NCI-H2171 treated with DMSO at 0.1 percent for 48 hours (cell line): Measurements from ENCODE around the gene C1QL1.

ENCODE experiments used
- DNase-seq: peaks from one replicate; lab custom pipeline; 2025; lab: John Stamatoyannopoulos, UW

Gene C1QL1

DNA sequence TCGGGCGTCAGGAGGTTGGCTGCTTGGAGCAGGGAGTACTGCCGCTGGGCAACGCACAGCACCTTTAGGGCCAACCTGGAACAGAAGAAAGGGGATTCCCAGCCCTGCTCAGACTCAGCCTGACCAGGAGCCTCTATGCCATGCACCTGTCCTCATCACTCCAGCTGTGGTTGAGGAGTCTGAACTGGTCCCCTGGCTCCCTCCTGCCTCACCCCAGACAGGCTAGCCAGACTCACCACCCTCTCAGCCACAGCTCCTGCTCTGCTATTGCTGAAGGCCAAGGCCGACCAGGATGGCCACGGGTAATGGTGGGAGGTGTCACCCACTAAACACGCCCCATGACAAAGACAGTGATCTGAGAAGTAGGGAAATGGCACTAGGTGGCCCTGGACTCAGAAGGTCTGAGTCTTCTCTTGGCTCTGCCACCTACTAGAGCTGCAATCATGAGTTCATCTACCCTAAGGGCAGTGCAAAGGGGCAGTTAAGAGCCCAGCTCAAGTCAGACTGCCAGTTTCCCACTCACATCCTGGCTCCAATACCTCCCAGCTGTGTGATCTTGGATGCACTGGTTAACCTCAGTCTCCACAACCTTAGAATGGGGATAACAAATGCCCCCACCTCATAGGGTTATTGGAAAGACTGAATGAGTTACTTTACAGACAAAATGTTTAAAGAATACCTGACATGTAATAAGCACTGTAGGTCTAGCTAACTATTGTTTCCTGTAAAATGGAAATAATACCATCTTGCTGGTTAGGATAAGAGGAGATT is 39.0 kb downstream of the C1QL1 start:
- DNase-seq, result no peak

DNA sequence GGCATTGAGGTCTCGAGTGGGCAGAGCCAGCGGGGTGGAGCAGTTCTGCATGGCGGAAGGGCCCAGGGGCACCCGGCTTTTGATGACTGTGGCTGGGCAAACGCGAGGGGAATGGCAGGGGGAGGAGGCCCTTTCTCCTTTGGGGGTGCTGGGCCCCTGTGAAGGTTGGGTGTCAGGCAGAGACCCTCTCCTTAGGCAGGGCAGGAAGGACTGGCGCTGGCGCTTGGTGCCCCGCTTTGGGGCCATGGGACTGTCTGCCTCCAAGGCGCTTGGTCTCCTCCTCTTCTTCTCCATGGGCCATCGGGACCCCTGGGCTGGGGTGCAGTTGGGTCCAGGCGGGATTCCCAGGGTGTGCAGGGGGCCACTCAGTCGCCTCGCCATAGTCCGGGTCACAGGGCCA is 40.0 kb downstream of the C1QL1 start:
- no peak for DNase-seq

DNA sequence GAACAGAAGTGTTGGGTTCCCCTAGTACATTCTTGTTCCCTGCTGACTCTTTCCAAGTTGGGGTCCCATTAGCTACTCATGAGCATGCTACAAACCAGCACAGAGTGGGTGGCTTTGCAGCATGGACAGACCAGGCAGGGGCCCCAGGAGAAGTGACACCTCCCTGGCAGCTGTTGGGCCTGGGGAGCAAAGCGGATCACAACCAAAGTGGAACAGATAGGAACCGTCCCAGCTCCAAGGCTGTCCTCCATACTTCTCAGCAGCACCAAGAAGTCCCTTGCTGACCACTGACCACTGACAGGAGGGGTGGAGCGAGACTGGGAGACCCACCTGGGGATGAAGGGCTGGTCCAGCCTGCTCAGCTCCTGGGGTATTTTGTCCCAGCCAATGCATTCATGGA is 40.4 kb downstream of the C1QL1 start:
- no peak for DNase-seq

DNA sequence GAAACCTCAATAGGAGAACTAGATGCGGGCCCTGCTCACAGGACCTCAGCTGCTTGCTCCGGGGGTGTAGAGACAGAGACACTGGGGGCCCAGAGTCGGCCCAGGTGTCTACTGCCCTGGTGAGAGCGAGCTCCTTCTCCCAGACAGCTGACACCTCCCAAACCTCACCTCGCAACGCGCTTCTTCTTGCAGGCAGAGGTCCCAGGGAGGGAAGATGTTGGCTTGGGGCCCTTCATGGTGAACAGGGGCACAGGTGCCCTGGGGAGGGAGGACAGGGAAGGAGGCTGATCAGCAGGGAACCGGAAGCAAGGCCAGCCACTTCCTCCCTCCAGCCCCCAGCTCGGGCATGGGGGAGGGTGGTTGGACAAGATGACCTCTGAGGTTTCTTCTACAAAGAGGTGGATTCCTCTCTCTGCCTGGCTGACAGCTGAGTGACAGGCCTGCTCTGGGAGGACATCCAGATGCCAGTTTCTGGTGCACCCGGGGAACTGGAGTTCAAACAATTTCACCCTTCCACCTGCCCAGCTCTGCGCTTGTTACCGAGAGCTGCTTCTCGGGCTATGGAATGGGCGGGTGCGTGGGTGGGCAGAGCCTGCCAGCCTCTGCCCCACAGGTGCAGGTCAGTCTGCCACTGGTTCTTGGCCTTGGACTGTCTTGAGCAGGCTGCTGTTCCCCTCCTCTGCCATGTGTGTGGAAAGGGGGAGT is 41.1 kb downstream of the C1QL1 start:
- no peak for DNase-seq

DNA sequence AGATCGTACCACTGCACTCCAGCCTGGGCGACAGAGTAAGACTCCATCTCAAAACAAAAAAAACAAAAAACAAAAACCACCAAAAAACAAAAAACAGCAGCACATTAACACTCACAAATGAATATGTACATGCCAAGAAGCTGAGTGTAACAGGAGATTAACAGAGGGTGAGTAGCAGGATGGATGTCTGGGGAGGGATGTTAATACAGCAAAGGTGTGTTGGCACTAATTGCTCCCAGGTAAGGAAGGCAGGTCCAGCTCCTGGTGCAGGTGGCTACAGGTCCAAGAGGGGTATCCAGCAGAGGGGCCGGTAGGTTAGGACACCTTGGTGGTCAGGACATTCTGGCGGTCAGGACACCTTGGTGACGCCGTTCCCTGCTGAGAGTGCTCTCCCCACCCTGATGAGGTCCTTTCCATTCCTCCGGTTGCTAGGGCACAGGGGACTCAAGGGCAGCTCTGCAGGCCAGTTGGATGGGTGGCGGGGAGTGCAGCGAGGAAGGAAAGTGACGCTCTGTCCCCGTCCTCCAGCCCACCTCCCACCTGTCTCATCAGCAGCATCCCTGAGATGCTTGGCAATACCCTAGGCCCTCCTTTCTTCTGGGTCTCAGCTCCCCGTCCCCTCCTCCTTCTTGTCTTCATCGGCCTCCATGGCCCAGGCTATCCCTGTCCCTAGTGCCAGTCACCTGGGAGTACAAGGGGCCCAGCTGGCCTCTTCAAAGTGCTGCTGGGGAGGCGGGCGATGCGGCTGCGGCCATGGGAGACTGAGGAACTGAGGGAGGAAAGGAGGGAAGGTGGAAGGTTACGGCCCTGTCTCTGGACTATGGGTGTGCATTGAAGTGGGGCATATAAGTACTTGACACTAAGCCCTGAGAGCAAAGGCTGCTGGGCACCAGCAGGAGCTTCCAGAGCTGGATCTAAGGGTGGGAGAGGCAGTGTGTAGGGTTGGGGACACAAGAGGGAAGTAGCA is 42.1 kb downstream of the C1QL1 start:
- DNase-seq, result no peak

DNA sequence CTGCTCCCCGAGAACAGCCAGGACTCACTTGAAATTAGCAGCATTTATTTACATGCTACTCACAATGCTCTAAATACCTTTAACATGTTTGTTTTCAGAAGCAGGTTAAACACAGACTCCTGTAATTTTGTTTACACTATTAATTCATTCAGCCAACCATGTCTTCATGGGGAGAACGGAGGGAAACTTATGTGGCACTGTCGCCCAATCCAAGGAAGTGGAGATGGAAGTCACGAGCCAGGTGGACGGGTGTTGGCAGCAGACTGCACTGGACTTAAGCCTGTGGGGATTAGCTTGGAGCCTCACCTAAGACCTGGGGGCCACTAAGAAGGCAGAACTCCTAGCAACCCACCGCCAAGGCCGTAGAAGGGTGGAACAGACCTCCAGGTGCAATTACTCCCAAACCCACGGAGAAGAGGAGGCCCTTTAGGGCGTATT is 44.0 kb downstream of the C1QL1 start:
- DNase-seq, result peak; percentile 36

DNA sequence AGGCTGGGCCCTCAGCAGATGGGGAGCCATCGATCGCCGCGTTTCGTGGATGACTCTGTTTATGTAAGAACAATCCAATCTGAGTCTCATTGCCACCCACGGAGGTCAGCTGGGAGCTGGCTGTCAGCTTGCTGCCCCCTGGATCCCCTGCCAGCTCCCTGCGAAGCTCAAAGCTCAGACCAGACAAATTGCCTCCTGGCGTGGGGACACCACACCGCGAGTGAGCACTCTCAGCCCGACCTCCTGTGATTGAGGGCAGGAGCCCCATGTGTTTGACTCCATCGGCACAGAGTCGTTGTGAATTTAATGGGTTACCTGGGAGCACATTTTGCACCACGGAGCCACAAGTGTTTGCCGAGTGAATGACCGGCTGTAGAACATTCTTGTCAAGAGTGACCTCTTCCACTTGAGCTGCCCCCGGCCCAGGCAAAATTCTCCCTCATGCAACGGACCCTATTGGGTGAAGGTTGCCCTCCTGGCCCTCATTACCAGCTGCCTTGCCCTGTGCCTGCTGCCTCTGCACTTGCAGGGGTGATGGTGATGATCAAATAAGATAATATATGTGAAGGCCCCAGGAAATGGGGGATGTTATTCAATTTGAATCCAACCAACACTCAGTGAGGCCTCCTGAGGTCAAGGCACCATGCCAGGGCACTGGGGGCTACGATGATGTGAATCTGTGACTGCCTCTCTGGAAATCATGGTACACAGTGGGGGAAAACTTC is 45.2 kb downstream of the C1QL1 start:
- DNase-seq, result no peak

DNA sequence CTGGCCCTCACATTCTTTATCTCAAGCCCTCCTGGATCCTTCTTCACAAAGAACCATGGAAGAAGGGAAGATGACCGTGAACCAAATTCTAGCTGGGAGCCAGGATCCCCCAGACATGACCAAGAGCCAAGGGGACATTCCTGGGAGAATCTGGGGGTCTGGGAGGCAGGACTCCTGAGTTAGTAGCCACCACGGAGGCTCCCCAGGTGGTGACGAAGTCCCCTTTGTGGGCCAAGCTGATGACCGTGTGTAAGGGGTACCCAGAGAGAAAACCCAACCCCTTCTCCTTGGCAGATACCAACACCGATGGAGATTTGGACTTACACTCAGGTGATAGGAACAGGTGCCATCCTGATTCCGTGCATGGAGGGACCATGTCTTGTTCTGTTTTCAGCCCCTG is 46.0 kb downstream of the C1QL1 start:
- DNase-seq, result no peak

DNA sequence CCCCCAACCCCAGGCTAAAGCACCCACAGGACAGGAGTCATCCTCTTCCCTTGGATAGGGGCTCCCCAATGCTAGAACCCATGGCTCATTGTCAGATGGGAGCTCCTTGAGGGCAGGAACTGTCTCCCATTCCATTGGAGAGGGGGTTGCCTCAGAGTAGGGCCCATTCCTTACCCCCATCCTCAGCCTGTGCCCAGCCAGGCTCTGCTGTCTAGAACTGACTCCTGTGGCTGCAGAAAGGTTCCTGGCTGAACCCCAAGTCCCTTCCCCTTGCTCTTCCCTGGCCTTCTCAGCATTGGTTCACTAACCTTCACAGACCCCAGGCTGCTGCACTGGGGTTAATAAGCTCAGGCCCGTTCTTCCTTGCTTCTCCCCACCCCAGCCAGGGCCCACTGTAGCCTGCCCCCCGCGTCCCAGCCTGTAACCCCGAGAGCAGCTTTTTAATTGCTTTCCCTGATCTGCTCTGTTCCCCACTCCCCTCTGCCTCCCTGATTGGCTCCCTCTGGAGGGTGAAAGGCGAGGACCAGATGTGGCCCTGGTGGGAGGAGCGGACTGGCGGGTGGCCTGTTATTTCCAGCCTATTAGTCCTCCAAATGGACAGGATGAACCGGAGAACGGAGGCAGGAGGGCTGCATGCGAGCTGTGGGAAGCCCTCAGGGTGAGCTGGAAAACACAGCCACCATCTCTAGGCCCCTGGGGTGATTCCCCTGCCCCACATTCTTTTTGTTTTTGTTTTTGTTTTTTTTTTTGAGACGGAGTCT is 46.8 kb downstream of the C1QL1 start:
- peak; percentile 86 for DNase-seq

DNA sequence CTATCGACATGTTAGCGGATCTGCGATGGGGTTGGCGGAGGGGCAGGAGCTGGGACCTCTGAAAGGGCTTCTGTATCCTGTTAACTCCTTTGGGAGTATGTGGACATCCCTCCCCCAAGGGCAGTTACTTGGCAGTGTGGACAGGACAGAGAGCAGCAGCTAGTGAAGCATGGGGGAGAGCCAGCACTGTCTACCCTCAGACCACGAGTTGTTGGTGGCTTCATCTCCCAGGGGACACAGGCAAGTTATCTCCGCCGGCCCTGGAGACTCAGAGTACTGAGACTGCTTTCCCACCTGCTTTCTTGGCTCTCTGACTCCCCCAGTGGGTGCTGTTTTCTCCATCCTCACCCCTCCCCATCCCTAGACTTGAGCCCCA is 47.5 kb downstream of the C1QL1 start:
- DNase-seq, result peak; percentile 21

DNA sequence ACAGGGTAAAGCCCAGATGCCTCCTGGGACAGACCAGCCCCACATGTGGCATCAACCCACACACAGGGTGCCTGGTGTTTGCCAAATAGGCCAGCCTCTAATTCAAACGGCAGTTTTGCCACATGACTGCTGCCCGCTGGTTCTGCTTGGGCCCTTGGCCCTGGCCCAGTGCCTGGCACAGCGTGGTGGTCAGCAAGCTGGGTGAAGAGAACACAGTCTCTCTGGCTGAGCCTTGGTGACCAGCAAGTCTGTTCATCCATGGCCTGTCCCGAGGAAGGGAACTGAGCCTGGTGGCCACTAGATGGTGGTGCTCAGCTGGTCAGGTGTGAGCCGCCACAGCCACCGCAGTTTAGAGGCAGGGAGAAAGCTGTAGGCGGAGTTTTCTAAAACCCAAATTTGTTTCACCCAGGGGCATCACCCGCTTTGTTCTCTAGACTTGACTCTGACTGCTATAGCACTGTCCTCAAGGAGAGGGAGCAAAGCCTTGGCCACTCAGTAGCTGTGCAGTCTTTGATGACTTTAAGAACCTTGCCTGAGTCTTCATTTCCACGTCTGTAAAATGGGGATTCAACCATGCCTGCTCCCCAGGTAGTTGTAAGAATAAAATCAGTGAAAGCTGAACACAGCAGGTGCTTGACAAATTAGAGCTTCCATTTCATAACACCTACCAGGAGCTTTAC is 48.1 kb downstream of the C1QL1 start:
- DNase-seq, result peak; percentile 24

DNA sequence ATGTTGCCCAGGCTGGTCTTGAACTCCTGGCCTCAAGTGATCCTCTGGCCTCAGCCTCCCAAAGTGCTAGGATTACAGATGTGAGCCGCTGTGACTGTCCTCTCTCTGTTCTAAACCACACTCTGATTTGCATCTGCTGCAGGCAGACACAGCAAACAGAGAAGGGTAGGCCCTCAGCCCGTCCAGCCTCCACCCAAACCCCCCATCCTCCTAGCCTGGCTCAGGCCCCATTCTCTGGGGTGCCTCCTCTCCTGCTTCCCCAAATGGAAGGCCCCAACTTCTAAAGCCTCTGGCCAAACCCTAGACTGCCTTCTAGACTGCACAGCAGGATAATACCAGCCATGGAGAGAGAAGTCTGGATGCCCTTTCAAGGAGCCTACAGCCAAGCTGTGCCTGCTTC is 48.7 kb downstream of the C1QL1 start:
- DNase-seq, result no peak

DNA sequence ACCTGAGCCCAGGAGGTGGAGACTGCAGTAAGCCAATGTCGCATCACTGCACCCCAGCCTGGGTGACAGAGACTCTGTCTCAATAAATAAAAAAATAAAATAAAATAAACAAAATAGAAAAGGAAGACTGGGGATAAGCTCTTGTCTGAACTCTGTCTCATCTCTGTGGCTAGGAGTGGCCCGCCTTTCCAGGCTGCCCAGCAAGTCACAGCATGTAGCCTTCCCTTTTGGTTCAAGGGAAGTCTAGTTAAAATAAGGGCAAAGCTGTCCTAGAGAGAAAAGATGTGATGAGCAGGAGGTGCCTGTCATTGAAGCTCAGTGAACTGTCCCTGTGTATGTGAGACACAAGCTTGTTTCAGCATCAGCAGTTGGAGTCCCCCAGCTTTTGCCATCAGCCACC is 50.1 kb downstream of the C1QL1 start:
- DNase-seq, result no peak

DNA sequence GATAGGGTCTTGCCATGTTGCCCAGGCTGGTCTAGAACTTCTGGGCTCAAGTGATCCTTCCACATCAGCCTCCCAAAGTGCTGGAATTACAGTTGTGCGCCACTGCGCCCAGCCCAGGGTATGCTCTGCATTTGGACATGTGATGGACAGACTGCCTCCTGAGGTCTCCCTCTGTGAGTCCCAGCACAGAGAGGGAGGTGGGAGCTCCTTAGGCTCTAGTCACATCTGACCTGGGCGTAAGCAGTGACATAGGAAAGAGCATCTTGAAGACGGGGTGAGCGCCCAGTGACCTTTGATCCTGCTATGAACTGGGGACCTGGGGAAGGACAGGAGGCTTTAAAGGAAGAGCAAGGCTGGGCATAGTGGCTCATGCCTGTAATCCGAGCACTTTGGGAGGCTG is 50.6 kb downstream of the C1QL1 start:
- no peak for DNase-seq

DNA sequence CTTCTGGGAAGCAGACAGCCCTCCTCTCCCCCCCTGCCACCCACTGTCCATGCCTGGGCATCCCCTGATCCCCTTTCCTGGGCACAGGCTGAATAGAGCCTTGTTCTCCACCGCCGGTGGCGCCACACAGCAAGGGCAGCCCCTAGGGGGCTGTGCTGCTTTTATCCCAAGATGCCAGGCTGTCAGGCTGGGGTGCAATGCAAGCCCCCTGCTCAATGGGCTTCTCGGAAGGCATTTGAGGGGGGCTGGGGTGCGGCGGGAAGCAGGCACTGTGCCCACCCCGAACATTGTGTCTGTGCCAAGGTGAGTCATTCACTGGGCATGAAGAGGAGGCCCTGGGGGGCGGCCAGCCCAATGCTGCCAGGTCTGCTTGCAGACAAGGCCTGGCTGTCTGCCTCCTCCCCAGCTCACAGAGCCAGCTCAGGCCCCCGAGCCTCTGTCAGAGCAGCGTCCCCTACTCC is 51.3 kb downstream of the C1QL1 start:
- no peak for DNase-seq

DNA sequence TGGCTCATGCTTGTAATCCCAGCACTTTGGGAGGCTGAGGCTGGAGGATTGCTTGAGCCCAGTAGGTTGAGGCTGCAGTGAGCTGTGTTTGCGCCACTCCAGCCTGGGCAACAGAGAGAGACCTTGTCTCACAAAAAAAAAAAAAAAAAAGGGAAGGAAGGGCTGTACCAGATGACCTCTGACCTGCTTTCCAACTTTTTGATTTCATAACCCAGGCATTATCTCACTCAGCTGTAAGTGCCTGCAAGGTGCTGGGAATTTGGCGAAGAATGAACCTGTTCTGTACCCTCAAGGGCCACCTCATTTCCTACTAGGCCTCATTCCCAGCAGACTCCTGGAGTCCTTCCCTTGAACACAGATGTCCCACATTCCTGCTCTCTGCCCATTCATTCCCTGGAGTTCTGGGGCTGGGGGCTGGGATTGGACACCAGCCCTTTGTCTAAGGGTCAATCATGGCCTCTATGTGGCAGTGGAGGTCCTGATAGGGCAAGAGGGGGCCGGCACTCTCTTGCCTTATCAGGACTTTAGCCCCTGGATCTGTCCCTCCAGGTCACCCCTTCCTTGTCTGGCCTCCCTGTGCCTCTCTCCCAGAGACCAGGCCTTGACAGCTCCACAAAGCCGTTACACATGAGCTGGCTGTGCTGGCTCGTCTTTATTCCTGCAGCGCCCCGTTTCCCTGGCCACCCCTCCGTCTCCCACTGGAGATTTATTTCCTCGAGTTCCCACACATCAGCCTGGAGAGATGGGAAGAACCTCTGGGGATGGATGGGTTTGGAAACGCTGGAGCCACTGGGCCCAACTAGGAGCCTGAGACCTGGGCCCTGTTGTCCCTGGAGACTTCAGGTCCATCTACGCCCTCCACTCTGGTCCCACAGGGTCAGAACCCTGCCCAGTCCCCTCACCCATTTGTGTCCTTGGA is 52.0 kb downstream of the C1QL1 start:
- no peak for DNase-seq

DNA sequence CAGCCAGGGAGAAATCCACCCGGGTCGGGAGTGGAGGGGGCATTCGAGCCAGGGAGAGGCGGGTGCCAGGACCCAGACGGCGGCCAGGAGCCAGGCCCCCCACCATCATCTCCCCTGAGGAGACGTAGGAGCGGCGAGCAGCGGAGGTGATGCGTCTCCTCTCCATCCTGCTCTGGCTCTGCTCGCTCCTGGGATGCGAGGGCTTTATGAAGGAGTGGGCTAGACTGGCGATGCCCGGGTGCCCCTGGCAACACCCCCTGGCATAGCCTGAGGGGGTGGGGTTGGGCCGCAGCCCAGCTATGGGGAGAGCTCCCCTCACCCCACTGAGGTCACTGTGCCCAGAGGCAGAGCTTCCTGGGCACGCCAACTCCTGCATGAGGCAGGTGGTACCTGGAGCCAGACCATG is 52.8 kb downstream of the C1QL1 start, which contains the start of gene GFAP:
TSS of gene GFAP (minus strand) at position 180 of the 406 bp plus-strand sequence. CDS start at position 166, 14 bp downstream.
- no peak for DNase-seq

DNA sequence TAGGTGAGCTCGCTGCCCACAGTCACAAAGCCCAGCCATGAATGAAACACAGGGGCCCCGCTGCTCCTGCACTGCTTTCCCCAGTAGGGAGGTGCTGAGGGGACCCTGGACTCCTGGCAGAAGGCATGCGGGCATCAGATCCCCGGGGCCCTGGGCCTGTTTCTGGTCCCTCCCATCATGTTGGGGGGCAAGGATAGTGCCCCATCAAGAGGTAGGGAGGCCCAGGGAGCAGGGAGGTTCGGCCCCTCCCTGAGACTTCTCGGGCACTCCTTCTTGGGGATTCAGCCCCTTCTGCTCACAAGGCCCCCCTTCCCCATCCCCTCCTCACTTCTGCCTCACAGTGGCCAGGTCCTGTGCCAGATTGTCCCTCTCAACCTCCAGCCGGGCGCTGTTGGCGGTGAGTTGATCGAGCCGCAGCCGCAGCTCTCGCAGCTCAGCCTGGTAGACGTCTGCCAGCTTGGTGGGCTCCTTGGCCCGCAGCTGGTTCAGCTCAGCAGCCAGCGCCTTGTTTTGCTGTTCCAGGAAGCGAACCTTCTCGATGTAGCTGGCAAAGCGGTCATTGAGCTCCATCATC is 53.3 kb downstream of the C1QL1 start:
- DNase-seq, result no peak

DNA sequence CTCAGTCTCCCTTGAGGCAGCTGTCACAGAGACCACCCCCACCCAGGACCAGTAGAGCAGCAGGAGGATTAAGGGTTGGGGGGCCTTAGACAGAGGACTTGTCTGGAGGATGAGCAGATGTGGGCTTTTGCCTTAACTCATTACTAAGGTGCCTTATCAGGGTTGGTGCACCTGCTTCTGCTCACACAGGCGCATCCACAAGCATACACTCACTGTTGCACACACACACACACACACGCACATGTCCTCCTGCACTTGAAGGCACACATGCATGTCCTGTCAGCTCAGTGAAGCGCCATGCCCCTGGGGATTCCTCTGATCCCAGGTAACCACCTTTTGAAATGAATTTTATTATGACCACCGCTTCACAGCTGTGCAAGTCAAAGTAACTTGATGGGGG is 54.0 kb downstream of the C1QL1 start:
- peak; percentile 14 for DNase-seq
